ENCODE data around the gene TBC1D22A. TPM values are rescaled to one million over a fixed set of nuclear protein-coding genes. Genes with fewer than 3 reads are reported as not detected.

TBC1D22A gene
- total and polyA plus RNA-seq, 8 donors, result 12.0 to 17.6 (median 15.3) TPM

DNA sequence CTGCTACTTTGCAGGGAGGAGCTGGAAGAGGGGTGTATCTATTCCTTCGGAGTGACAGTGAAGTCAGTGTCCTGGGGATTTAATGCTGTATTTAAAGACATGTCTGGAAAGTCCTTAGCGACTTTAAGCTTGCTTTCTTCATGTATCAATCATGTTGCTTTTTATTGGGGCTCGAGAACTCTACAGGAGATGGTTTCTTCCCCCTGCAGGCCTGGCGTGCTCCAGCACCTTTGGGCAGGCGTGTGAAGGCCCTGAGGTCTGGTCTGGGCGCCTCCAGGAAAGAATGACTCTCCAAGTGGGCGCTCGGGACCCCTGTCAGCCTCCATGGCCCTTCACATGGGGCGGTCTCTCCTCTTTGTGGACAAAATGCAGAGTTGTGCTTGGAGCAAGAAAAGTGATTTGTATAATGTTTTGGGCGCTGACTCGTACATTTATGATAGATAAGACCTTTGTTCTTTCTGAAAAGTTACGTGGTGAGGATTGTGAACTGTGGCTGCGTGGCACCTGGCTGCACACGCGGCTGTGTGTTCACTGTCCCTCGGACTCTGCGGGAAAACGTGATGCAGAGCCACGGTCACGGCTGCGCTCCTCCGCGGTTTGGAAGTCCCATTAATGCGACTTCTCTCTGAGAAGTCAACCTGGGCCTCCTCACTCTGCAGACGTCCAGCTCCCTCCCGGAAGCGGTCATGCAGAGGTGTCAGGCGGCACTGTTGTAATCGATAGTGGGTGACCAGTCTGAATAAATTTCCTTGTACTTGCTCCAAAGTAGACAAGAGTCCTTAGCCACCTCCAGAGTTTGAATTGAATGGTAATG is 282.5 kb downstream of the TBC1D22A start:
- Histone ChIP-seq H3K4me1 (peaks cover 0 to 9% (median 5%) of the 10 kb centered on the region in 3 donors), H3K27ac (no peak overlapping the region), H3K27me3 (no peaks in the 10 kb centered on the region), H3K36me3 (no peaks in the 10 kb centered on the region), H3K4me3 (no peak overlapping the region), H3K9me3 (no peaks in the 10 kb centered on the region)
- intact Hi-C loops (cut with DNase I), result no loop called here
- FAIRE-seq (no peak), DNase-seq (peak in 2 of 6 donors; percentile 29 to 39), ATAC-seq (no peak)
- WGBS, 2 donors, result 85 to 91% methylated on average over 29 of the region's 29 CpGs
- TF ChIP-seq, protein P1, sequence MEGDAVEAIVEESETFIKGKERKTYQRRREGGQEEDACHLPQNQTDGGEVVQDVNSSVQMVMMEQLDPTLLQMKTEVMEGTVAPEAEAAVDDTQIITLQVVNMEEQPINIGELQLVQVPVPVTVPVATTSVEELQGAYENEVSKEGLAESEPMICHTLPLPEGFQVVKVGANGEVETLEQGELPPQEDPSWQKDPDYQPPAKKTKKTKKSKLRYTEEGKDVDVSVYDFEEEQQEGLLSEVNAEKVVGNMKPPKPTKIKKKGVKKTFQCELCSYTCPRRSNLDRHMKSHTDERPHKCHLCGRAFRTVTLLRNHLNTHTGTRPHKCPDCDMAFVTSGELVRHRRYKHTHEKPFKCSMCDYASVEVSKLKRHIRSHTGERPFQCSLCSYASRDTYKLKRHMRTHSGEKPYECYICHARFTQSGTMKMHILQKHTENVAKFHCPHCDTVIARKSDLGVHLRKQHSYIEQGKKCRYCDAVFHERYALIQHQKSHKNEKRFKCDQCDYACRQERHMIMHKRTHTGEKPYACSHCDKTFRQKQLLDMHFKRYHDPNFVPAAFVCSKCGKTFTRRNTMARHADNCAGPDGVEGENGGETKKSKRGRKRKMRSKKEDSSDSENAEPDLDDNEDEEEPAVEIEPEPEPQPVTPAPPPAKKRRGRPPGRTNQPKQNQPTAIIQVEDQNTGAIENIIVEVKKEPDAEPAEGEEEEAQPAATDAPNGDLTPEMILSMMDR (IDR thresholded peaks at IDR 0.05), result no peak

DNA sequence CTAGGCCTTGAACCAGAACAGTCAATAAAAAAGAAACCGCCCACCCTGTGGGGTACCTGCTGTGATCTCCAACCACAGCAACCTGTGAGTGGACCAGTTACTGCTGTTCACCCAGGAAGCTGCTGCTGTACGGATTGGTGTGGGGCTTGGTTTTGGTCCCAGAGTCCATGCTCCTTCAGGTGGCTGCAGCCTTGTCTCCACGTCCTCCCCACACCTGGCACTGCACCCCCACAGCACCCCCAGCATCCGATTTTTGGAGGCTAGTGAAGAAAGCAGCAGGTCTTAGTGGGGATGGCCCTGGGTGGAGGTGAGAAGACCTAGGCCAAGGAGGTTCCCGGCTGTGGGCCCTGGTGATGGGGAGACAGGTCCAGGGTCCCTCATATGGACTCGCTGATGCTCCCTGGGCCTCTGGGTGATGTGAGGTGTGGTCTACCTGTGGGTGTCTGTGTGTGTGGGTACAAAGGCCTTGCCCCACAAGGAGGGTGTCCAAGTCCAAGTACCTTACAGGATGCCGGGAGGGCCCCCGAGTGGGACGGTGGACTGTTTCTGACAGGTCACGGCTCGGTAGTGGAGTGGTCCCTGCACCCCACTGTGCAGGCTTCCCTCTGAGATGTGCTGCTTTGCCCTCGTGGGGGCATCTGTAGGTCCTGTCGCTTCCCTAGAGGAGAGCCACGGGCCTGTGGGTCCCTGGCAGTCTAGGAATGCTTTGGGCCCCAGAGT is 283.4 kb downstream of the TBC1D22A start:
- Histone ChIP-seq H3K9me3 (no peaks in the 10 kb centered on the region), H3K4me1 (peaks cover 0 to 9% (median 5%) of the 10 kb centered on the region in 3 donors), H3K27ac (no peak overlapping the region), H3K36me3 (no peaks in the 10 kb centered on the region), H3K27me3 (no peaks in the 10 kb centered on the region), H3K4me3 (no peak overlapping the region)
- intact Hi-C loops (cut with DNase I), result no loop called here
- no peak for ATAC-seq
- FAIRE-seq, result no peak
- peak in 2 of 6 donors; percentile 46 to 56 for DNase-seq
- WGBS, 2 donors, result 94 to 95% methylated on average over 14 of the region's 14 CpGs
- TF ChIP-seq, protein P1 (IDR thresholded peaks at IDR 0.05), result no peak

DNA sequence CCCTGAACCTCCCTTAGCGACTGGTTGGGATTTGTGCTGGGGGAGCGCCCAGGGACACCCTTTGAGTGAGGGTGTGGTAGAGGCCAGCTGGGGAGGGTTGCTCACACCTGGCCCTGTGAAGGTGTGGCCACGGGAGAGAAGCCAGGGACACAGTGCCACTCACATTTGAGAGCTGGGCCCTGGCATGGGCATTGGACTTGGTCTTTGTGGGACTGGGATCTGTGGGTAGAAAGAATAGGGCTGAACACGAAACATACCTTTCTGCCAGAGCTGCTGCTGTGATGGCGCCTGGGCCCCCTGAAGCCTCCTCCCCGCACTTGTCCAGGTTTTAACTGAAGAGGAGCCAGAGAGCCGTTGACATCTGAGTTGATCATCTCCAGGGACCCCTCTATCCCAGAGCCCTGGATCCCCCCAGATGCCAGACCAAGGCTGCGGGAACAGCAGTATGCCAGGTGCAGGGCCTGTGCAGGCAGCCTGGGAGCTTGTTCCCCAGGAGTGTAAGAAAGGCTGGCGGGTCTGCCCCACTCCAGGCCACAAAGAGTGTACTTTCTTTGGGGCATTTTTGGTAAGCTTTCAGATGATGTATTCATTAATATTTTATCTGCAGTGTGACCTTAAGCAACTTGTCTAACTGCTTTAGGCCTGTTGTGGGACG is 284.1 kb downstream of the TBC1D22A start:
- ATAC-seq, result no peak
- WGBS, 2 donors, result 73 to 82% methylated on average over 10 of the region's 10 CpGs

DNA sequence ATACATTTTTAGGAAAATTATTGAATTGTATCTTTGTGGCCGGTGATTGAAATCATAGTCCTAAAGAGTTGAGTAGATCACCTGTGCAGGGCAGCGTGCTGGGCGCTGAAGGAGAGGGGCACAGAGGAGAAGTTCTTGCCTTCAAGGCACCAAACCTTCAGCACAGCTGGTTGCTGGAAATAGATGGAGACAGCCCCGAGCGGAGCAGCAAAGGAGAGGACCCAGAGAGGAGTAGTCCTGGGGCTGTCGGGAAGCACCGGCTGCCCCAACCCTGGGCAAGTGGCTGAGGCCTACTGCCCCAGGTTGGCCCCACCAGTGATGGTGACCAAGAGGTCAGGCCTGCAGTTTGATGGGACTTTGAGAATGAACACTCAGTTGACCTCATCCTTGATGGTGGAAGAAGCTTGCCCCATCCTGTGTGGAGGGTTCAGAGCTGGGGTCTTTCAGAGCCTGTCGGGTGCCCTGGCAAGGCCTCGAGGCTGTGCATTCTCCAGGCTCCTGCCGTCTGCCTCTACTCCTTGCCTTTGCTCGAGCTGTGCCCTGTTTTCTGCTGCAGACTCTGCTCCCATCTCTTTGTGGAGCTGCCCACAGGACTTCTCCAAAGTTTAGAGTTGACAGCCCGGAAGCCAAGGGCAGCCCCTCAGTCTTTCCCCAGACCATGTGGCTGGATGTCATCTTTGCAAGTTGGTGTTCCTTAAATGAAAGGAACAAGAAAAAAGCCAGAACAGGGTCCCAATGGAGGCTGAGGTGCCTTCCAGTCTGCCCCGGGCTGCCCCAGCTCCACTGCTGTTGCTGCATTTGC is 285.1 kb downstream of the TBC1D22A start:
- Histone ChIP-seq H3K9me3 (no peaks in the 10 kb centered on the region), H3K4me3 (no peak overlapping the region), H3K27me3 (no peaks in the 10 kb centered on the region), H3K27ac (no peak overlapping the region), H3K36me3 (no peaks in the 10 kb centered on the region), H3K4me1 (peaks cover 0 to 9% (median 5%) of the 10 kb centered on the region in 3 donors)
- FAIRE-seq (no peak), ATAC-seq (no peak), DNase-seq (peak in 2 of 6 donors; percentile 29 to 36)
- intact Hi-C loops (cut with DNase I), result no loop called here
- 95 to 98% methylated on average over 12 to 13 of the region's 13 CpGs for WGBS, 2 donors
- TF ChIP-seq, protein P1 (IDR thresholded peaks at IDR 0.05), result no peak

More for the DNA sequence above, 284.1 kb downstream of the TBC1D22A start:
- no peak for FAIRE-seq
- H3K36me3 ChIP-seq, result no peaks in the 10 kb centered on the region
- H3K9me3 ChIP-seq, result no peaks in the 10 kb centered on the region
- TF ChIP-seq, protein P1 (IDR thresholded peaks at IDR 0.05), result no peak
- H3K4me3 ChIP-seq, result no peak overlapping the region
- H3K27me3 ChIP-seq, result no peaks in the 10 kb centered on the region
- no peak overlapping the region for H3K27ac ChIP-seq
- H3K4me1 ChIP-seq, result peaks cover 0 to 9% (median 5%) of the 10 kb centered on the region in 3 donors
- intact Hi-C loops (cut with DNase I), result no loop called here
- peak in 2 of 6 donors; percentile 47 to 54 for DNase-seq
